Endothelial cell of umbilical vein (primary cell): ENCODE measurements around the gene OR10P1. TPM values are rescaled to one million over a fixed set of nuclear protein-coding genes. Genes with fewer than 3 reads are reported as not detected.

Experiments
- BruUV-seq: library from RNA; stranded (reverse); fragments of 400-500 nt; replicated peaks from 2 replicates; lab custom pipeline; 2021; lab: Mats Ljungman, UMichigan
- CTCF ChIA-PET: fragments of 300-600, 350-600 bp; sonication (Branson Sonifier 250); formaldehyde crosslinking; loops from one replicate; lab custom pipeline; 2021; ENCODE audit warnings: antibody characterized with exemption, inconsistent platforms; lab: Charles Lee
- POLR2A ChIA-PET: fragments of 300-600, 350-600 bp; sonication (Branson Sonifier 250); formaldehyde crosslinking; loops from one replicate; lab custom pipeline; 2021; ENCODE audit warnings: antibody characterized with exemption, inconsistent platforms; lab: Charles Lee
- DNase-seq: peaks from one replicate; pipeline ENCODE4 v3.0.0-alpha.2; 2011; ENCODE audit warnings: low read depth, low spot score
- FAIRE-seq: peaks from 2 replicates; lab custom pipeline; 2011; peaks lifted over from hg19 to GRCh38; lab: Jason Lieb, UNC
- H2AFZ ChIP-seq: 2 replicates; pipeline ENCODE4 v1.6.0; 2012; ENCODE audit warnings: low read depth, low read length, control low read depth, inconsistent platforms
- H3K27ac ChIP-seq: 2 replicates; pipeline ENCODE4 v1.5.1; 2011; ENCODE audit warnings: low read depth, mild to moderate bottlenecking, control low read depth, low read length, moderate library complexity; ENCODE audit not compliant: insufficient read depth
- H3K27me3 ChIP-seq, 2 experiments: 2 replicates each; pipeline versions ENCODE4 v1.6.0 to v1.6.1; 2011; ENCODE audit warnings: low read length in 2 of 2, mixed read lengths in 1 of 2; ENCODE audit not compliant: control insufficient read depth in 2 of 2, insufficient read depth in 2 of 2
- H3K36me3 ChIP-seq, 2 experiments: 2 replicates in 1 of 2; 3 replicates in 1 of 2; pipeline ENCODE4 v1.5.1; 2011; ENCODE audit warnings: low read length in 2 of 2, mild to moderate bottlenecking in 1 of 2, moderate library complexity in 1 of 2; ENCODE audit not compliant: control insufficient read depth in 2 of 2, insufficient read depth in 2 of 2; ENCODE audit errors: extremely low read depth in 1 of 2
- H3K4me1 ChIP-seq: 3 replicates; pipeline ENCODE4 v1.5.1; 2011; ENCODE audit warnings: mild to moderate bottlenecking, low read length; ENCODE audit not compliant: control insufficient read depth, insufficient read depth; ENCODE audit errors: extremely low read depth
- H3K4me2 ChIP-seq: 2 replicates; pipeline ENCODE4 v1.6.1; 2011; ENCODE audit warnings: low read length, control low read depth, mixed read lengths; ENCODE audit not compliant: insufficient read depth
- H3K4me3 ChIP-seq, 3 experiments: fragments of 200-600 bp in 1 of 3; sonication (generic), shearing (Covaris generic) in 1 of 3; replicated peaks in 1 of 3; 2 replicates each; pipeline ENCODE4 v1.5.1; 2011 to 2016; ENCODE audit warnings: control low read depth in 3 of 3, low read length in 3 of 3, mild to moderate bottlenecking in 2 of 3, inconsistent platforms in 1 of 3, low read depth in 1 of 3, moderate library complexity in 1 of 3; ENCODE audit not compliant: insufficient read depth in 1 of 3
- H3K79me2 ChIP-seq: 2 replicates; pipeline ENCODE4 v1.6.0; 2012; ENCODE audit warnings: low read length, inconsistent platforms; ENCODE audit not compliant: control insufficient read depth, insufficient read depth
- H3K9ac ChIP-seq: replicated peaks from 2 replicates; pipeline ENCODE3; 2011; ENCODE audit warnings: low read length, control low read depth; ENCODE audit not compliant: insufficient read depth; ENCODE audit errors: extremely low read depth
- H3K9me1 ChIP-seq: replicated peaks from 3 replicates; pipeline ENCODE4 v1.6.0; 2011; ENCODE audit warnings: mild to moderate bottlenecking, low read length; ENCODE audit not compliant: control insufficient read depth, insufficient read depth; ENCODE audit errors: extremely low read depth
- H3K9me3 ChIP-seq: replicated peaks from 2 replicates; pipeline ENCODE4 v1.5.1; 2012; ENCODE audit warnings: low read length, inconsistent platforms; ENCODE audit not compliant: control insufficient read depth, insufficient read depth
- H4K20me1 ChIP-seq: replicated peaks from 2 replicates; pipeline ENCODE3; 2011; ENCODE audit warnings: mild to moderate bottlenecking, low read length; ENCODE audit not compliant: control insufficient read depth, insufficient read depth; ENCODE audit errors: extremely low read depth
- EZH2 ChIP-seq: IDR thresholded peaks from 2 replicates; pipeline ENCODE4 v1.6.1; 2012; ENCODE audit warnings: borderline replicate concordance, low read depth, mild to moderate bottlenecking, moderate library complexity, low read length, inconsistent platforms; ENCODE audit not compliant: severe bottlenecking
- FOS ChIP-seq: IDR thresholded peaks from 2 replicates; pipeline ENCODE4 v1.6.1; 2011; ENCODE audit warnings: mild to moderate bottlenecking, low read length, moderate library complexity, borderline replicate concordance; ENCODE audit not compliant: insufficient read depth
- GATA2 ChIP-seq: IDR thresholded peaks from 2 replicates; pipeline ENCODE4 v1.7.0; 2011; ENCODE audit warnings: low read depth, mild to moderate bottlenecking, moderate library complexity, mixed read lengths, low read length; ENCODE audit not compliant: insufficient read length, insufficient read depth
- JUN ChIP-seq: IDR thresholded peaks from 2 replicates; pipeline ENCODE4 v1.6.1; 2011; ENCODE audit warnings: borderline replicate concordance, low read depth; ENCODE audit not compliant: insufficient read length, insufficient read depth
- MYC ChIP-seq: IDR thresholded peaks from one replicate; pipeline ENCODE4 v1.6.1; 2011; ENCODE audit warnings: mild to moderate bottlenecking, low read depth, low read length
- POLR2A ChIP-seq: IDR thresholded peaks from 2 replicates; pipeline ENCODE4 v1.6.1; 2012; ENCODE audit warnings: low read depth, mild to moderate bottlenecking, control low read depth, low read length
- POLR2AphosphoS5 ChIP-seq: IDR thresholded peaks from 2 replicates; pipeline ENCODE4 v1.6.1; 2012; ENCODE audit warnings: low read depth, mild to moderate bottlenecking, control low read depth, low read length, moderate library complexity; ENCODE audit not compliant: insufficient read depth
- dilution Hi-C: fragments of 300-500 bp; cut with MboI; formaldehyde crosslinking; loops from one replicate; pipeline ENCODE4 v1.15.0; 2019; ENCODE audit warnings: low sequenced_read_pairs; ENCODE audit not compliant: extremely low pct_ligation_motif_present
- intact Hi-C: fragments of 100-400 bp; cut with micrococcal nuclease; formaldehyde crosslinking; loops from one replicate; pipeline ENCODE4 v1.10.0; 2022
- polyA plus RNA-seq, 4 experiments: library from polyadenylated mRNA; depleted of rRNA in 3 of 4; stranded (reverse) in 3 of 4; unstranded in 1 of 4; fragments of >200 nt; gene quantifications; 2 replicates each; pipeline versions ENCODE4 v1.2.1 to v1.2.3, GENCODE V29; 2011 to 2012; ENCODE audit warnings: missing spikeins in 1 of 4
- total RNA-seq: library from RNA; stranded (reverse); gene quantifications from 2 replicates; pipeline ENCODE4 v1.2.3, GENCODE V29; 2021
- TF ChIP-seq, protein P1 (sequence below), 2 donors: IDR thresholded peaks; 1 replicate in 1 of 2; 2 replicates in 1 of 2; pipeline ENCODE4 v1.5.1; 2011; ENCODE audit warnings: low read length in 2 of 2, mild to moderate bottlenecking in 2 of 2, moderate library complexity in 2 of 2, control low read depth in 1 of 2, inconsistent platforms in 1 of 2, low read depth in 1 of 2; ENCODE audit not compliant: insufficient read depth in 1 of 2; ENCODE audit errors: extremely low read depth in 1 of 2
- TF ChIP-seq, protein P2 (sequence below): IDR thresholded peaks from 2 replicates; pipeline ENCODE4 v1.6.1; 2011; ENCODE audit not compliant: insufficient read depth, insufficient read length

The OR10P1 gene
- total and polyA plus RNA-seq, 2 donors (not counting 3 experiments of a cell fraction or from before 2014, with no cell fraction given), result not detected

DNA sequence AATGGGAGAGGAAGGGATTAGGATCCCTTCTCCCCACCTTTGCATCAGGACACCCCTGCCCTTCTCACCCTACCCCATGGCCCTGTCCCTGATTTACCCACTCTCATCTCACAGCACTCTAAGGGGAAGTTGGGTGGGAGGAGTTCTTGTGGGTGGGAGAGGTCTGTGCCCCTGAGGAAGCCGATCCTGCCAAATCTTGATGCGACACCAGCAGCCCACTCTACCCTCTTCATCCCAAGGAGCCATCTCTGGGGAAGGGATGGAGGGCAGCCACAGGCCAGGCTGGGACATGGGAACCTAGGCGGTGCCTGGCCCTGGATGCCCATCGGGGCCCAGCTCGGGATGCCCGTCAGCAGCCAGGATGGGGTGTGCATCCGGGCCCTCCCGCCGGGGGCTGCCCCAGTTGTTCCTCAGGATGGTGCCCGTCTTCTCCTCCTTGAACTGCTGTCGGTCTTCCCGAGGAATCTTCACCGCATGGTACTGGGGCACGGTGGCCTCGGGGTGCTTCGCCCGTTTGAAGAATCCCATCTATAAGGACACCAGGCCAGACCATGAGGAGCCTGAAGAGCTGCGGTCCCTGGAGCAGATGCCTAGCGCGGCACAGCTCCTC, 48.2 kb downstream of the OR10P1 start:
- BruUV-seq, result no TSS peak
- Histone ChIP-seq H3K27me3 (peaks cover 0 to 5% of the 10 kb centered on the region in 2 experiments), H2AFZ (no peak overlapping the region), H3K9ac (no peak overlapping the region), H3K4me1 (no peaks in the 10 kb centered on the region), H3K4me2 (no peak overlapping the region), H3K4me3 (no peak overlapping the region), H3K9me3 (no peaks in the 10 kb centered on the region), H4K20me1 (no peaks in the 10 kb centered on the region), H3K9me1 (no peaks in the 10 kb centered on the region), H3K27ac (no peak overlapping the region), H3K36me3 (no peaks in the 10 kb centered on the region), H3K79me2 (no peaks in the 10 kb centered on the region)
- intact Hi-C loops (no loop called here), dilution Hi-C loops (no loop called here)
- POLR2A ChIA-PET, result no interaction called here
- CTCF ChIA-PET, result no interaction called here
- TF ChIP-seq EZH2, result no peak
- TF ChIP-seq, protein P1, sequence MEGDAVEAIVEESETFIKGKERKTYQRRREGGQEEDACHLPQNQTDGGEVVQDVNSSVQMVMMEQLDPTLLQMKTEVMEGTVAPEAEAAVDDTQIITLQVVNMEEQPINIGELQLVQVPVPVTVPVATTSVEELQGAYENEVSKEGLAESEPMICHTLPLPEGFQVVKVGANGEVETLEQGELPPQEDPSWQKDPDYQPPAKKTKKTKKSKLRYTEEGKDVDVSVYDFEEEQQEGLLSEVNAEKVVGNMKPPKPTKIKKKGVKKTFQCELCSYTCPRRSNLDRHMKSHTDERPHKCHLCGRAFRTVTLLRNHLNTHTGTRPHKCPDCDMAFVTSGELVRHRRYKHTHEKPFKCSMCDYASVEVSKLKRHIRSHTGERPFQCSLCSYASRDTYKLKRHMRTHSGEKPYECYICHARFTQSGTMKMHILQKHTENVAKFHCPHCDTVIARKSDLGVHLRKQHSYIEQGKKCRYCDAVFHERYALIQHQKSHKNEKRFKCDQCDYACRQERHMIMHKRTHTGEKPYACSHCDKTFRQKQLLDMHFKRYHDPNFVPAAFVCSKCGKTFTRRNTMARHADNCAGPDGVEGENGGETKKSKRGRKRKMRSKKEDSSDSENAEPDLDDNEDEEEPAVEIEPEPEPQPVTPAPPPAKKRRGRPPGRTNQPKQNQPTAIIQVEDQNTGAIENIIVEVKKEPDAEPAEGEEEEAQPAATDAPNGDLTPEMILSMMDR (IDR thresholded peaks at IDR 0.05; ENCODE audit: extremely low read depth in 1 of 2, insufficient read depth in 1 of 2, low read depth in 1 of 2, low read length in 2 of 2), result no peak
- DNase-seq, result no peak
- FAIRE-seq, result no peak

DNA sequence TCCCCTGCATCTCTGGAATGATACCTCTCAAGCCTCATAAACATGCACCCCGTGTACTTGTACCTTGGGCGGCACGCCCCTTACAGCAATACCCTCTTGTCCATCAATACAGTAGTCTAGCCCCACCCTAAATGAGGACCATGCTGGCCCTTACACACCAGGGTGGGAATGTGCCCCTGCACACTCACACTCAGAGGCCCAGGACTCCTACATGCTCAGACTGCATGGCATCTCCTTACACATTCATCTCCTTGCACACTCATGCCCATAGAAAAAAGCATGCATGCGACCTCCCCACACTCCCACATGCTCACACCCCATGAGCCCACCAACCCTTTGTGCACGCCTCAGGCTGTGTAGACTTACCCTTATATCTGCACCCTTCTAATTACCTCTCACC, 49.0 kb downstream of the OR10P1 start:
- Histone ChIP-seq H3K36me3 (no peaks in the 10 kb centered on the region), H3K79me2 (no peaks in the 10 kb centered on the region), H4K20me1 (no peaks in the 10 kb centered on the region), H3K4me1 (no peaks in the 10 kb centered on the region), H2AFZ (no peak overlapping the region), H3K27ac (no peak overlapping the region), H3K9ac (no peak overlapping the region), H3K27me3 (peaks cover 0 to under 1% of the 10 kb centered on the region in 2 experiments), H3K9me3 (no peaks in the 10 kb centered on the region), H3K4me2 (no peak overlapping the region), H3K9me1 (no peaks in the 10 kb centered on the region), H3K4me3 (no peak overlapping the region)
- TF ChIP-seq FOS (no peak), POLR2AphosphoS5 (no peak), POLR2A (no peak), GATA2 (no peak), MYC (no peak), EZH2 (no peak), JUN (no peak)
- TF ChIP-seq, protein P2, sequence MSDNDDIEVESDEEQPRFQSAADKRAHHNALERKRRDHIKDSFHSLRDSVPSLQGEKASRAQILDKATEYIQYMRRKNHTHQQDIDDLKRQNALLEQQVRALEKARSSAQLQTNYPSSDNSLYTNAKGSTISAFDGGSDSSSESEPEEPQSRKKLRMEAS, result no peak
- TF ChIP-seq, protein P1 (IDR thresholded peaks at IDR 0.05; ENCODE audit: extremely low read depth in 1 of 2, insufficient read depth in 1 of 2, low read depth in 1 of 2, low read length in 2 of 2), result no peak
- no peak for DNase-seq
- CTCF ChIA-PET, result no interaction called here
- POLR2A ChIA-PET, result no interaction called here
- BruUV-seq, result no TSS peak
- no peak for FAIRE-seq
- dilution Hi-C loops (no loop called here), intact Hi-C loops (no loop called here)
